Measurements from ENCODE around the gene GPT2.
"Not testable (repeated sequence)": the region's sequence is repeated elsewhere in the genome, so short reads cannot be mapped to it uniquely, and the experiment has no call there.

DNA sequence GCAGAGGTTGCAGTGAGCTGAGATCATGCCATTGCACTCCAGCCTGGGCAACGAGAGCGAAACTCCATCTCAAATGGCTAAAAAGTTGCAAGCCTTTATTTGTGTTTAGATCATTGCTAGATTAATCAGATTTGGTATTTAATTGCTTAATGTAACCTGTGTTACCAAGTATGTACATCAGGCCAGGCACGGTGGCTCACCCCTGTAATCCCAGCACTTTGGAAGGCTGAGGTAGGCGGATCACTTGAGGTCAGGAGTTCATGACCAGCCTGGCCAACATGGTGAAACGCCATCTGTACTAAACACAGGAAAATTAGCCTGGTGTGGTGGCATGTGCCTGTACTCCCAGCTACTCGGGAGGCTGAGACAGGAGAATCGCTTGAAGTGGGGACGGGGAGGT is 60.6 kb downstream of the GPT2 start:
- not testable (repeated sequence) for TF ChIP-seq CTCF, POLR2AphosphoS5, POLR2A (IDR thresholded peaks at IDR 0.05)
